Measurements from ENCODE around the gene TOMM20.

The TOMM20 gene

GRCh38 chr1:235133086-235133485 is 4.4 kb upstream of the TOMM20 start:
- DNase-seq: no peak

GRCh38 chr1:235131961-235132360 is 3.3 kb upstream of the TOMM20 start:
- no peak for DNase-seq

GRCh38 chr1:235130766-235131270 is 2.2 kb upstream of the TOMM20 start:
- no peak for DNase-seq

- no peak for DNase-seq
These were observed 1.3 kb upstream of the TOMM20 start for GRCh38 chr1:235129774-235130570.

- peak; percentile 20 to 41 for DNase-seq
These were observed 743 bp downstream of the TOMM20 start for GRCh38 chr1:235127732-235128455.

GRCh38 chr1:235127203-235127602 is 1.4 kb downstream of the TOMM20 start:
- no peak for DNase-seq

GRCh38 chr1:235124665-235125064 is 4.0 kb downstream of the TOMM20 start:
- no peak for DNase-seq

GRCh38 chr1:235124111-235124510 is 4.5 kb downstream of the TOMM20 start:
- DNase-seq: no peak

GRCh38 chr1:235122348-235122747 is 6.3 kb downstream of the TOMM20 start:
- no peak for DNase-seq

GRCh38 chr1:235113183-235113917 is 15.3 kb downstream of the TOMM20 start:
- DNase-seq: no peak

GRCh38 chr1:235112297-235113182 is 16.1 kb downstream of the TOMM20 start:
- no peak for DNase-seq

GRCh38 chr1:235111107-235111506 is 17.5 kb downstream of the TOMM20 start:
- no peak for DNase-seq

- no peak for DNase-seq
These were observed 19.8 kb downstream of the TOMM20 start for GRCh38 chr1:235108876-235109275.

- no peak for DNase-seq
These were observed 20.4 kb downstream of the TOMM20 start for GRCh38 chr1:235108185-235108593.

GRCh38 chr1:235107368-235108184 is 21.1 kb downstream of the TOMM20 start:
- no peak for DNase-seq

- no peak for DNase-seq
These were observed 22.2 kb downstream of the TOMM20 start for GRCh38 chr1:235106457-235106856.

GRCh38 chr1:235105051-235106043 is 23.3 kb downstream of the TOMM20 start:
- no peak for DNase-seq

- no peak for DNase-seq
These were observed 25.6 kb downstream of the TOMM20 start for GRCh38 chr1:235102993-235103411.

GRCh38 chr1:235102259-235102582 is 26.4 kb downstream of the TOMM20 start:
- DNase-seq: no peak

GRCh38 chr1:235101558-235102258 is 26.9 kb downstream of the TOMM20 start:
- DNase-seq: no peak

Data from activated CD4-positive, alpha-beta T cell treated with anti-CD3 and anti-CD28 coated beads, Interleukin-2, amount 50 U/mL, for 48 hours (primary cell).